KMS-11 (cell line): ENCODE results near the gene KRT79.

Experiments
- H2AFZ ChIP-seq: fragments of 200-600 bp; sonication (generic); 2 replicates; pipeline ENCODE4 v1.6.1; 2016; ENCODE audit warnings: antibody characterized with exemption, mixed run types, low read depth
- H3K27ac ChIP-seq: fragments of 200-600 bp; sonication (generic); 2 replicates; pipeline ENCODE4 v1.6.1; 2016; ENCODE audit warnings: mild to moderate bottlenecking, mixed run types
- H3K27me3 ChIP-seq: fragments of 200-600 bp; sonication (generic); 2 replicates; pipeline ENCODE4 v1.6.1; 2017; ENCODE audit warnings: mild to moderate bottlenecking, low read depth, mixed run types, moderate library complexity; ENCODE audit not compliant: insufficient read depth
- H3K36me3 ChIP-seq: fragments of 200-600 bp; sonication (generic); 2 replicates; pipeline ENCODE4 v1.6.1; 2017; ENCODE audit warnings: mild to moderate bottlenecking, mixed run types; ENCODE audit not compliant: insufficient read depth
- H3K4me1 ChIP-seq: fragments of 200-600 bp; sonication (generic); 2 replicates; pipeline ENCODE4 v1.6.1; 2016; ENCODE audit warnings: mild to moderate bottlenecking, low read depth, mixed run types; ENCODE audit not compliant: poor library complexity, severe bottlenecking
- H3K4me2 ChIP-seq: fragments of 200-600 bp; sonication (generic); 2 replicates; pipeline ENCODE4 v1.7.0; 2016; ENCODE audit warnings: mild to moderate bottlenecking, mixed run types
- H3K4me3 ChIP-seq: fragments of 200-600 bp; sonication (generic); IDR thresholded peaks from 2 replicates; pipeline ENCODE4 v1.6.1; 2017; ENCODE audit warnings: low read depth, low read length, mixed read lengths; ENCODE audit not compliant: insufficient read depth
- H3K79me2 ChIP-seq: fragments of 200-600 bp; sonication (generic); 2 replicates; pipeline ENCODE4 v1.6.1; 2016; ENCODE audit warnings: low read depth, mixed run types; ENCODE audit not compliant: insufficient read depth
- H3K9ac ChIP-seq: fragments of 200-600 bp; sonication (generic); 2 replicates; pipeline ENCODE4 v1.6.1; 2016; ENCODE audit warnings: mild to moderate bottlenecking, mixed run types
- H4K20me1 ChIP-seq: fragments of 200-600 bp; sonication (generic); 2 replicates; pipeline ENCODE4 v1.6.1; 2016; ENCODE audit warnings: mild to moderate bottlenecking, mixed run types; ENCODE audit not compliant: insufficient read depth
- CTCF ChIP-seq: fragments of 200-600 bp; sonication (generic); conservative IDR thresholded peaks from 2 replicates; pipeline ENCODE4 v1.6.1; 2017; ENCODE audit warnings: low read depth, mild to moderate bottlenecking, antibody characterized with exemption, low read length, moderate library complexity, mixed read lengths

Gene KRT79

DNA sequence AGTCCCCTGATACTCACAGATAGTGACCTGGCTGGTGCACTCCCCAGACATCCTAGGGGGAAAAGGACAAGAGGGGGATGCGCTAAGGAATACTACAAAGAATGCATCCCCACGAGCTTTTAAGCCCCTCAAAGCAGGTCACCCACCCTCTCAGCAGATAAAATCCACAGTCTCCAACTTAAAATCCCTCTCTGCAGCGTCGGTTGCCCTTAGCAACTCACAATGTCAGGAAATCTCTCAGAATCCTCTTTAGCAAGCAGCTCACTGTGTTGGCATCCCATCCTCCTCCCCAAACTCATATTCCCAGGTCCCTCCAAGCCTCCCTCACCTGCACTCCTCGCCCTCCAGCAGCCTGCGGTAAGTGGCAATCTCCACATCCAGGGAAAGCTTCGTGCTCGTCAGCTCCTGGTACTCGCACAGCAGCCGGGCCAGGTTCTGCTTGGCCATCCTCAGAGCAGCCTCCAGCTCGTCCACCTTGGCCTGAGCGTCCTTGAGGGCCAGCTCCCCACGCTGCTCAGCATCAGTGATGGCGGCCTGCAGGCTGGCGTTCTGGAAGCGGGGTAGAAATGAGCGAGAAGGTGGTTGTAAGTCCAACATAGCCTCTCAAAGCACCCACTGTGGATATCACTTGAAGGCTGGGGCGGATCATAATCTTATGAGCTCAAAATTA lies 5.5 kb upstream of the KRT79 start:
- peaks cover 81% of the 10 kb centered on the region for H3K27me3 ChIP-seq
- H3K4me2 ChIP-seq, result no peak overlapping the region
- no peak overlapping the region for H3K27ac ChIP-seq
- H3K4me1 ChIP-seq, result no peaks in the 10 kb centered on the region
- H2AFZ ChIP-seq, result no peak overlapping the region
- no peaks in the 10 kb centered on the region for H3K36me3 ChIP-seq
- no peaks in the 10 kb centered on the region for H3K79me2 ChIP-seq
- H3K9ac ChIP-seq, result no peak overlapping the region
- H4K20me1 ChIP-seq, result no peaks in the 10 kb centered on the region
- TF ChIP-seq CTCF, result no peak
- no peak overlapping the region for H3K4me3 ChIP-seq

DNA sequence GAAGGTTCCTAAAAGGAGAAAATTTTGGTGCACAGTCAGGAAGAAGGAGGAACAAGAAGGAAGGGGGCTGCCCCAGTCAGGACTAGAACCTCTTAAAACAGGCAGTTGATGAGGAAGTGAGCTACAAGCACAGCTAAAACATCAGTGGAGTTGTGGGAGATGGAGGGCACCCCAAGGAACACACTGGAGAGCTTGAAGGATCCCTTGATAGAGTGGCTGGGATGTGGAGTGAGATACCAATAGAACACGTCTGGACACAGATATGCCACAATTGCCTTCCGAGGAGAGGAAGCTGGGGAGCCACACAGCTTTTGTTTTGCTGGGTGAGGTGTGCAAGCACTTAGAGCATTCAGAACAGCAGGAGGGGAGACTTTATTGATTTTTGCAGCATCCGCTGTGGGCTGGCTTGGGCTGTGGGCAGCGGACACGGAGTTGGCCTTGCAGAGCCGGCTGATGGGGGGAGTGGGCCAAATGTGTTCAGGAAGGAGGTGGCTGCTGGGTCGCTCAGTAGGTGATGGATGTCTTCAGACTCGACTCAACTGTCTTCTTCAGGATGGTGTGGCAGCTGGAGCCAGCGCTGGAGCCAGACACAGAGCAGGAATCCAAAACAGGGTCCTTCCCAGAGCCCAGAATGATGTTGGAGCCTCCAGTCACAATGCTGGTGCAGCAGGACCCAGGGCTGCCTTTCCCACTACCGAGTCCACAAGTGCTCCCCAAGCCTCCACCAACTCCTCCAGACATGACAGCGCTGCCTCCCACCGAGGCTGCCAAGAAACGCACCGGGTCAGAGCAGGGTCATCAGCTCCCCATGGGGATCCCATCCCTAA lies 4.7 kb upstream of the KRT79 start:
- Histone ChIP-seq H4K20me1 (no peaks in the 10 kb centered on the region), H3K36me3 (no peaks in the 10 kb centered on the region), H2AFZ (no peak overlapping the region), H3K9ac (no peak overlapping the region), H3K4me3 (no peak overlapping the region), H3K79me2 (no peaks in the 10 kb centered on the region), H3K4me1 (no peaks in the 10 kb centered on the region), H3K27me3 (peaks cover 82% of the 10 kb centered on the region), H3K4me2 (no peak overlapping the region), H3K27ac (no peak overlapping the region)
- TF ChIP-seq CTCF, result no peak

DNA sequence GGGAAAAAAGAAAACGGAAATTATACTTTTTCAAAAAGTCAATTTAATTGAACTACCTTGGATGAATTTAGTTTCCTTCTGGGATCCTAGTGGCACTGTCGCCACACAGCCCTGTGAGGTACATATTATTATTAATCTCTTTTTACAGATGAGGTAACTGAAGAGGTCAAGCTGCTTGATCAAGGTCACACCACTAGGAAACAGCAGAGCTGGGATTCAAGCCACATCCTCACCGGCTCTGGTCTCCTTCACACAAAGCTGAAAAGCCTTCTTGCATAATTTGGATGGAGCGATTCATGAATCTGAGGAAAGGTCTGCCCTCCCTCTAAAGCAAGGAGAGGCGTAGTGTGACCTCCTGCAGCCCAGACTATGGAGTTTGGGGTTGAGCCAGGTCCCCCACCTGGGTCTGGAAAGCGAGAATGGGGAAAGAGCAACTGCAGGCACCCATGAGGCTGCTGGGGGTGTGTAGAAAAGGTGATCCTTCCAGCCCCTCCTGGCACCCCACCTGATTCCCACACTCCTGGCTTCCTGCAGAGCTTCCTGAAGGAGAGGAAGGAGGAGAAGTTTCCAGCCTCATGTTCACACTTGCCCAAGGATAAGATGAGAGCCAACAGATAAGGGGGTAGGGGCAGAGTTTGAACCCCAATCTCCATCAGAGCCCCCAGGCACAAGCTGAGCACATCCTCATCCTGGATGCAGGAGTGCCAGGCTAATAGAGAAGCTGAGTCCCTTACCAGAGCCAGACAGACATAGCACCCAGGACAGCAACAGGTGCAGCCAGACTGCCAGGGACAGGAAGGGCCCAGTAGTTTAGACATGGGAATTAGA lies 3.9 kb upstream of the KRT79 start:
- H3K4me3 ChIP-seq, result no peak overlapping the region
- H4K20me1 ChIP-seq, result no peaks in the 10 kb centered on the region
- no peaks in the 10 kb centered on the region for H3K36me3 ChIP-seq
- H3K27me3 ChIP-seq, result peaks cover 84% of the 10 kb centered on the region
- no peaks in the 10 kb centered on the region for H3K4me1 ChIP-seq
- H3K4me2 ChIP-seq, result no peak overlapping the region
- H3K9ac ChIP-seq, result no peak overlapping the region
- no peak for TF ChIP-seq CTCF
- no peak overlapping the region for H2AFZ ChIP-seq
- H3K27ac ChIP-seq, result no peak overlapping the region
- H3K79me2 ChIP-seq, result no peaks in the 10 kb centered on the region

GRCh38 chr12:52837413-52837741 lies 3.3 kb upstream of the KRT79 start:
- Histone ChIP-seq H3K4me1 (no peaks in the 10 kb centered on the region), H3K79me2 (no peaks in the 10 kb centered on the region), H3K36me3 (no peaks in the 10 kb centered on the region), H3K27ac (no peak overlapping the region), H2AFZ (no peak overlapping the region), H3K4me3 (no peak overlapping the region), H4K20me1 (no peaks in the 10 kb centered on the region), H3K9ac (no peak overlapping the region), H3K27me3 (peaks cover 86% of the 10 kb centered on the region), H3K4me2 (no peak overlapping the region)
- no peak for TF ChIP-seq CTCF
